GM12864 (cell line): Measurements from ENCODE around the gene WNT10A.

Source experiments
- DNase-seq: peaks from one replicate; pipeline ENCODE4 v3.0.0-alpha.2; 2011; ENCODE audit warnings: low read depth
- H3K4me3 ChIP-seq: 2 replicates; pipeline ENCODE4 v1.5.1; 2011; ENCODE audit warnings: mild to moderate bottlenecking, low read depth, low read length, control low read depth
- CTCF ChIP-seq: IDR thresholded peaks from 2 replicates; pipeline ENCODE4 v1.5.1; 2011; ENCODE audit warnings: low read depth, mild to moderate bottlenecking, moderate library complexity, low read length, control low read depth, inconsistent platforms; ENCODE audit errors: missing control alignments

The WNT10A gene

GRCh38 chr2:218857371-218858137 is 23.1 kb upstream of the WNT10A start:
- DNase-seq: no peak
- no peak for TF ChIP-seq CTCF
- no peak overlapping the region for H3K4me3 ChIP-seq

GRCh38 chr2:218858138-218858445 is 22.6 kb upstream of the WNT10A start:
- DNase-seq: no peak
- TF ChIP-seq CTCF: no peak
- H3K4me3 ChIP-seq: no peak overlapping the region

- DNase-seq: no peak
- no peak overlapping the region for H3K4me3 ChIP-seq
- TF ChIP-seq CTCF: no peak
These were observed 21.7 kb upstream of the WNT10A start for GRCh38 chr2:218858671-218859555.

GRCh38 chr2:218859556-218859987 is 21.1 kb upstream of the WNT10A start, which contains the start of gene WNT6:
Gene WNT6, plus strand, starts transcription at chr2:218859805. Its CDS starts 233 bp downstream, at chr2:218860038.
- H3K4me3 ChIP-seq: no peak within 1 kb of the TSS
- DNase-seq: no peak
- no peak for TF ChIP-seq CTCF

GRCh38 chr2:218859988-218860831 is 20.4 kb upstream of the WNT10A start:
- DNase-seq: no peak
- H3K4me3 ChIP-seq: no peak overlapping the region

GRCh38 chr2:218860950-218861381 is 19.7 kb upstream of the WNT10A start:
- no peak for TF ChIP-seq CTCF
- no peak overlapping the region for H3K4me3 ChIP-seq
- no peak for DNase-seq

More at GRCh38 chr2:218859988-218860831, 20.4 kb upstream of the WNT10A start:
- TF ChIP-seq CTCF: no peak
